Fibroblast of gingiva (primary cell): ENCODE measurements around the gene TBL3.
"Not testable (repeated sequence)": the region's sequence is repeated elsewhere in the genome, so short reads cannot be mapped to it uniquely, and the experiment has no call there.

Source experiments
- DNase-seq: peaks from one replicate; pipeline ENCODE4 v3.0.0-alpha.2; 2011; ENCODE audit warnings: low read depth

TBL3 gene

DNA sequence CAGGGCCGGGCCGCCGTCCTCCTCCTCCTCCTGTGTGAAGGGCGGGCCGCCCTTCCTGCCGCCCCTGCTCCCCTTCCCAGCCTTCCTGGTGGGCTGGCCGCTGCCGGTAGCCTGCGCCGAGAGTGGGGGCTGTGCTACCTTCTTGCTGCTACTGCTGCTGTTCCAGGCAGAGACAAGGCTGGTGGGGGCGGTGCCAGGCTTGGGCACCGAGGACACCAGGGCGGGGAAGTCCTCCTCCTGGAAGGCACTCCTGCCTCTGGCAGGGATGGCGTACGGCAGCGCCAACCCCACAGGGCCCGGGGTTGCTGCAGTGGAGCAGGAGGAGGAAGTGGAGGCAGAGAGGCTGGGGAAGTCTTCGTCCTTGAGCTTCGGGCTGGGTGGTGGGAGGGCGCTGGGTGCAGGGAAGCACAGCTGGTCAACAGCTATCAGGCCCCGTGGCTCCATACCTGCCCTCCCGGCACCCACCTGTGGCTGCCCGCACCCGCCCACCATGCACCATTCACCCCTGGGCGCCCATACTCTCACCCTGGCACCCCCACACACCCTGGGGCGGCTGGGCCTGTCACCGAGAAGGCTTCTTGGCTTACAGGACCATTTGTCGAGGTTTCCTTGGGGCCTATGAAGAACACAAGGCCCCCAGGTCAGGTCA is 28.1 kb downstream of the TBL3 start:
- DNase-seq, result no peak

DNA sequence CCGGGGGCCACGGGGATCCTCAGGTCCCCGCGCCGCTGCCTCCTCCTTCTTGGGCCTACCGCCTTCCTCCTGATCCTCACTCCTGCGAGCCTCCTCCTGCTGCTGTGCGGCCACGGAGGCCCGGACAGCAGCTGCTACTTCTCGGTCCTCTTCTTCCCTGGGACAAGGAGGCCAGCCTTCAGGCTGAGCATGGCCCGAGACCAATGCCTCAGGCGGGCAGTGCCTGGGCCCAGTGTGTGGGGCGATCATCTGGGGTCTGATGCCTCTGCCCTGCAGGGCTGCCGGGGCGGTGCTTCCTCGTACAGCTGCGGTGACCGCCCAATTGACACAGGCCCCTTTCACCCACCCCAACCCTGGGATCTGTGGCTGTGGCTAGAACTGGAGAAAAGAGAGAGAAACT is 29.2 kb downstream of the TBL3 start:
- no peak for DNase-seq

DNA sequence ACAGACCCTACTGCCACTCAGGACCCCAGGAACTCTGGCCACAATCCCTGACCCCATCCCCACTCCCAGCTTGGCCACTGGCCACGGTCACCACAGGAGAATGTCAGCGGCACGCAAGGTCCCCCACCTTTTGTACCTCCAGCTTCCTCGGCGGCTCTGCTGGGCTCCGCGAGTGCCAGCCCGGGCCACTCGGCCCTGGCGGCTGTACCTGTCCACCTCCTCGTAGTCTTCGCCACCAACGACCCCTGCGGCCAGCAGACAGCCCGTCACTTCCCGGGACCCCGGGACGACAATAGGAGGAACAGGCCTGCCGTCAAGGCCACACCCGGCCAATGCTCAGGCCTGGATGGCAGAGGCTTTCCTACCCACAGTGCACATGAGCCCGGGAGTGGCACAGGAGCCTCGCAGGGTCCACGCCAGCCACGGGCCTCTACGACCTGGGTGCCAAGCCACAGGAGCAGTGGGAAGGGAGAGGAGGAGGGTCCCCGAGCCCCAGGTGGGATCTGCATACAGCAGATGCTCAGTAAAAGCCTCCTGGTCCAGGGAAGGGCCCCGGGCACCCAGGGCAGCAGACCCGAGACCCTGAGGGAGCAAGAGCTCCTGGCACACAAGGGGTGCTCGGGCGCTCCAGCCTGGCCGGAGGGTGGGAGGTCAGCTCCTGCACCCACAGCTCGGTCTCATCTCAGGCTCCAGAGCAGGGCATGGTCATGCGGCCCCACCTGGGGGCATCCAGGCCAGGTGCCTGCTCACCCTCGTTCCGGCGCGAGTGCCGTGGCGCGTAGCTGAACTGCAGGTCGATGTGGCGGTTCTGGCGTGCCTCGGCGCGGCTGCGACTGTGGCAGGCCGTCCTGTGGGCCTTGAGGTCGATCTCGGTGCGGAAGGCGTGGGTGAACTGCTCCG is 29.9 kb downstream of the TBL3 start:
- DNase-seq, result no peak

DNA sequence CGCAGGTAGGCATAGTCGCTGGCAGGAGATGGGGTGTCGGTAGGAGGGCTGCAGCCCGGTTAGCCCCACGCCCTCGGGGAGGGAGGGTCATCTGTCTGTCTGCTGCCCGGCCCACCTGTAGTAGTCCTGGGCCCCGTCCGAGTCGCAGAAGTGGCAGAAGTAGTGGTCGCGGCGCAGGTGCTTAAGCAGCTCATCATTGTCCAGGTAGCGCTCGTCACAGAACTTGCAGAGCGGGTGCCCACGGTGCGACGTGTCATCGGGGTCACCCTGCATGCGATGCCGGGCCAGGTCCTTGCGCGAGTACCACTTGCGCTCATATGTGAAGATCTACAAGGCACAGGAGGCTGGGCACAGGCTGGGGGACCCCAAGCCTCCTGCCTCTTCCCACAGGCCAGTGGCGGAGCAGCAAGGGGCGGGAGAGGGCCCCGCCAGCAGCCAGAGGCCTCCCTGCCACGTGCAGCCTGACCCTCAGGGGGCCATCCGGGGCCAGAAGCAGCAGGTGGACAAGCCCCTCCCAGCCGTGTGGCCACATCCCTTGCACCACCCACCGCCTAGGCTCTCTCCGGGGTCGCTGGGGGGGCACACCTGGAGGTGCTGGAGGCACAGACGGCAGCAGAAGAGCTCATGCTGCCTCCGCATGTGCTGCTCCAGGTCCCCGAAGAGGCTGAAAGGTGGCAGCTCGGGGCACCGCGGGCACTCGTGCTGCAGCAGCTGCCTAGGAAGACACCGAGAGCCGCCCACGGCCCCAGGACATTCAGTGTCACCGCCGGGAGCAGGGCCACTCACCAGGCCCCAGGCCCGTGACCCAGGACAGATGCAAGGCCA is 30.8 kb downstream of the TBL3 start:
- DNase-seq, result no peak

DNA sequence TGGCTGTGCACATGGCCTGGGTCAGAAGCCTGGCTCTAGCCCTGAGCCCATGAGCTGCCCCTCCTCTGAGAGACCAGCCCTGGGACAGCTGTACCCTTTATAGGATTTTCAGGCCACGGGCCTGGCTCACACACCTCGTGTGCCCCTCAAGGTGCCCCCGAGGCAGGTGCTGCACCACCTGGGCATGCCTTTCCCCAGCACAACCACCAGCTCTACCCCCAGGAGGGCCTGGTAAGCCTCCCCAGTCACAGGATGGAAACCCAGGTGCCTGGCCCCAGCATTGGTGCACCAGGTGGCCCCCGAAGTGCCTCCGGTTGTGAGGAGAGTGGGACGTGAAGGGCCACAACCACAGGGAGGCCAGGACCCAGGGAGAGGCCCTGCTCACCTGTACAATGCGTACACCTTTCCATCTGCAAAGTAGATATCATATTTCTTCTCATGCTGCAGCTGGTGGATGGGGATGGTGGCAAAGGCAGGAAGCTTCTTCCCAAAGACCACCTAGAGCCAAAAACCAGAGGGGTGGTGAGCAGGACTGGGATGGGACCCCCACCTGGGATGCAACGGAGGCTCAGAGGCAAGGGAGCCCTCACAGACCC is 31.5 kb downstream of the TBL3 start:
- DNase-seq, result no peak

DNA sequence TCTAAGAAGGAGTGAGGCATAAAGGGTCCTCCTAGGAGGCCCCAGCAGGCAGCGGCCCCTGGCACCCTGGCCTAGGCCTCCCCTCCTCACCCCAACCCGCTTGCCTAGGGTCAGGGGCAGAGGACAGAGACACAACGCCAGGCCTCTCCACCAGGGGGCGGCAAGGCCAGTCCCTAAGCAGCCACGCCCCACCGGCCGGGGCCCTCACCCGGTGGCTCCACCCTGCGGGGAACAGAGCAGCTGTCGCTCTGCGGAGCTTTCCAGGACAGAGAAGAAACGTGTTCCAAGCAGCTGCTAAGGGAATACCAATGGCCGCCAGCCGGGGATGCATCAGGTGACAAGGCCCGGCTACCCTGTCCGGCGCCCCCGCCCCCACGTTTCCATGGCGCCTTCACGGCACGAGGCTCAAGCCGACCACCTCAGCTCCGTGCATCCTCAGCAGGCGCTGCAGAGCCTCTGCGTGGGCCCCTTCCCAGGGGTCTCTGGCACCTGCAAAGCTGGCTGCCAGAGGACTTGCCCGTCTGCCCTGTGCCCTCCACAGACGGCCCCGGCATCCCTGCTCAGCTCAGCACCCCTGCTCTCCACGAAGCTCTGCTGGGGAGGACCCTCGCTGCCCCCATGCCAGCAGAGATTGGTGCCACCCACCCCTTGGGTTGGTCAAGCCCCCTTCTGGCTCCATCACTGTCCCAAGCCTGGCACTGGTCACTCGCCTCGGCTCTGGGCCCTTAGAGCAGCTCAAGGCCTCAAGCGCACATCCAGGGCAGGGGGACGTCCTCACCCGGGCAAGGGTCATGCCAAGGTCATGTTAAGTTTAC is 32.2 kb downstream of the TBL3 start:
- peak; percentile 77 for DNase-seq

DNA sequence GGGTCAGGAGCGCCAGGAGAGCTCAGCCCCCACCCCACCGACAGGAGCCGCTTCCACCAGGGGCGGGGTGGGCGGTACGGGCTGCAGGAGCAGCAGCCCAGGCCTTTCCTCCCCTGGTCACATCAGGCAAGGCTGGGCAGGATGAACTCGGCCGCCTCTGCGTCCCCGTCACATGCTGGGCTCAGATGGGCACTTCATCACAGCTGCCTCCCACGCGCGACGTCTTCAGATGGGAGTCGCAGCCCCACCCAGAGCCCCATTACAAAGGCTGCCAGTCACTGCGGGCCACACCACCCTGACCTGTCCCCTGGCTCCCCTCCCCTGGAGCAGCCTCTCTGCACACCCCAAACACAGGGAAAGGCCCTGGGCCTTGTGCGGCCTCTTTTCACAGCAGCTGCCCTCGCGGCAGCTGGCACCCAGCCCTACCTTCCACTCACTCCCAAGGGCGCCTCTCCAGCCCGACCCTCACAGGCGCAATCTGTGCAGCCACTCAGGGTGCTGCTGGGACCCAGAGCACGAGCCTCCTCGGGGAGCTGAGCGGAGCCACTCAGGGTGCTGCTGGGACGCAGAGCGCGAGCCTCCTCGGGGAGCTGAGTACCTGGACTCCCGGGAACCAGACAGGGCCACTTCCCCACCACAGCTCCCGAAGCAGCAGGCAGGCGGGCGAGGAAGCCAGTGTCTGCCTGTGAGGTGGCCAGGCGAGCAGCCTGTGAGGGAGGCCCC is 33.1 kb downstream of the TBL3 start:
- no peak for DNase-seq

DNA sequence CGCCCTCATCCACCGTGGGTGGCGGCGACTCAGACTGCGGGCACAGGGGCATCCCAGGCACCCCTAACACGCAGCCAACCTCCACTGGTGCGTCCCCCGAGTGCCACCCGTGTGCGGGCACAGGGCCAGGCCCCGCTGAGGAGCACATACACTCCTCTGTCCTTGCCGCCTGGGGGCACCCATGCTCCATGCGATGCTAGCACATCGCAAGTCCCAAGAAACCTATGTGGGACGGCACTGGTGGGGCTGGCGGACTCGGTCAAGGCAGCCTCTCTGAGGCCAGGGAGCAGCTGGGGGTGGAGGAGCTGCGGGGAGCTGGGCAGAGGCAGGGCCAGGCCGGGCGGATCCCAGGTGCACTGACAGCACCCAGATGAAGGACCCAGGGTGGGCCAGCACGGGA is 33.8 kb downstream of the TBL3 start:
- DNase-seq, result no peak

DNA sequence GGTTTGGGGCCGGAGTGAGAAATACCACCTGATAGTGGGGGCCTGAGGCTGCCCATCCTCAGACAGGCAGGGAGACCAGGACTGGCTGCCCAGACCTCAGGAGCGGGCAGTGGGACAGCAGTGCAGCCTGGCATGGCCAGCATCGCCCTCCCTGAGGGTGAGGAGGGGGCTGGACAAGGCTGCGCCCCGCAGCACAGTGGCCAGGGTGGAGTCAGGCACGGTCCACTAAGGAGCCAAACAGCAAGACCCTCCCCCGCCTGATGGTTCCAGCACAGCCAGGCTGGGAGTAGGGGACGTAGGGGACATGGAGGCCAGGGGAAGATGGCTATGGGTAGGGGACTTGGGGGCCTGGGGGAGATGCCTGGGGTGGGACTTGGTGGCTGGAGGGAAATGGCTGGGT is 34.5 kb downstream of the TBL3 start:
- no peak for DNase-seq

DNA sequence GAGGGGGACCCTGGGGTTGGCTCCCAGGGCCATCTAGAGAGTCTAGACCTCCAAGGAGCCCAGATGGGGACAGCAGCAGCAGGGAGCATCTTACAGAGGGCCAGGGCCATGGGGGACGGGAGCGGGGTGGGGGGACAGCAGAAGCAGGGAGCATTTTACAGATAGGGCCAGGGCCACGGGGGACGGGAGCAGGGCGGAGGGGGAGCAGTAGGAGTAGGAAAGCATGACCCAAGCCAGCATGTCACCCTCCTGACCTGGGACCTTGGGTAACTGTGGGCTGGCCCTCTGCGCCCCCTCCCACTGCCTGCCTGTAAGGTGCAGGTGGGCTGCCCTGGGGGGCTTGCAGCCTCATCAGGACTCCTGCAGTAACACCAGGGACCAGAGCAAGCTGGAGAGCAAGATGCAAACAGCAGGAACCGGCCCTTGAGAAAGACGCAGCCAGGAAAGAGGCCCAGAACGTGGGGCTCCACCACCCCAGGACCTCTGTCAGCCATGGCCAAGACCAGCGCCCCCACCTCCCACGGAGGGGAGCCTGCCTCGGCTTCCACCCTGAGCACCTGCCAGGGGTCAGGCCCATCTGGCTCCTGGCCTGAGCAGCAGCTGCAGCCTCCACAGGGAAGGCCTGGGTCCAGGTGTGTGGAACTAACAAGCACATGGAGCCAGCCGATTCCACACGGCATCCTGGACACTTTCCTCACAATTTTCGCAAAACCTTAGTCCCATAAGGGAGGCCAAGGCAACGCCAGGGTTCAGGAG is 35.4 kb downstream of the TBL3 start:
- no peak for DNase-seq

DNA sequence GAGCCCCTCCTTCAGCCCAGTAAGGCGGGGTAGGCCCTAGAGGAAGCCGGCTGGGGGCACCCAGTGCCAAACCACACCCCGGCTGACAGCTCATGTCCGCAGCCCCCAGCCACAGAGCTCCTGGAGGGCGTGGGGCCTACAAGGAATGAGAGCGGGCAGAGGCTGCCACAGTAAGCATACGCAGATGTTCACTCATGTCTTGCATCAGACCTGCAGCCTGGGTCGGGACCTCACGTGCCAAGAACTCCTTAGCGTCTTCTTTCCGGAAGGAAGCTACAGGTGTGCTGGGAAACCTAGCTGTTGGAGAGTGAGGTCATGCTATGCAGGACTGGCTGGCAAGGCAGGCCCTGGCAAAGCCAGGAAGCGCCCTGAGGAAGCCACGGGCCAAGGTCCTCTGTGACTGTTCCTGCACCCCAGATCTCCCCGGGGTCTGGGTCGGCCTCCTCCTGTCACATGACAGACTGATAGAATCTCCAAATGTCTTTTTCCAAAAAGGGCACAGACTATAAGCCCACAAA is 36.2 kb downstream of the TBL3 start:
- peak; percentile 92 for DNase-seq

DNA sequence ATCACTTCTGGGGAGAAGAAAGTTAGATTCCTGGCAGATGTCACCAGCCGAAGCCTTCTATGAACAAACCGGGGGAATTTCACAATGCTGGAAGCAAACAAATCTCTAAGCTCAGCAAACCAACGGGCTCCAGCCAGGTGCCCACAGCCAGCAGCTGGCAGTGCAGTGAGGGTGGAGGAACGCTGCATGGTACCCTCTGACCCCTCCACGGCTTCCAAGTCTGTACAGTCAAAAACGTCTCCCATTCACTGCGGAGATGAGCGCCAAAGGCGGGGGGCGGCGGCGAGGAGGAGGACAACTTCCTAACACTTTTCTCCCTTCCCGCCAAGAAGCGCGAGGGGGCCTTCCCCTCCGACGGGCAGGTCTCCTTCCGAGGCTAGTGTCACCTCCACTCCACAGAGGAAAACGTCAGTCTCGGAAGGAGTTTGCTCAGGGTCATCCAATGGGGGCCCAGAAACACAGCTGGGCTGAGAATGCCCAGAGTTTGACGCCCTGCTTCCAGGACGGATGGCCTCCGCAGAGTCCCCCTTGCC is 36.8 kb downstream of the TBL3 start:
- peak; percentile 72 for DNase-seq

DNA sequence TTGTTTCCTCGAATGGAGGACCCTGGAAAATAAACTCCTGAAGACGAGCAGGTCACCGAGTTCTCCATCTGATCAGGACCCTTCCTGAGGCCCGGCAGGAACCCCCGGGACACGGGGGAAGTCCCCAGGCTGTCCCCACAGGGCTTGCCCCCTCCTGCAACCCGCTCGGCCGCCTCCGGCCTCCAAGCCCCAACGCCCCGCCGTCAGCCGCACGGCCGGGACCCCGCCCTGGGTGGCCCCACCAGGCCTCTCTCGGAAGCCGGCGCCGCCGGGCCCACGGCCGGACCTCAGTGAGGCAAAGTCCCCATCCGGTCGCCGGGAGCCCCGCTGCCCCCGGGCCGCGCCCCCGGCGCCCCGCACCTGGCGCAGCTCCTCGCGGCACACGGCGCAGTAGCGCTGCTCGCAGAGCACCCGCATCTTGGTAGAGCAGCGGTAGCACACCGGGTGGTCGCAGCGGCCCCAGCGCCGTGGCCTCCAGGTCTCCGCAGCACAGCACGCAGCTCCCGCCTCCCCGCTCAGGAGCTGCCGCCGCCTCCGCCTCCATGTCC is 37.4 kb downstream of the TBL3 start:
- no peak for DNase-seq

DNA sequence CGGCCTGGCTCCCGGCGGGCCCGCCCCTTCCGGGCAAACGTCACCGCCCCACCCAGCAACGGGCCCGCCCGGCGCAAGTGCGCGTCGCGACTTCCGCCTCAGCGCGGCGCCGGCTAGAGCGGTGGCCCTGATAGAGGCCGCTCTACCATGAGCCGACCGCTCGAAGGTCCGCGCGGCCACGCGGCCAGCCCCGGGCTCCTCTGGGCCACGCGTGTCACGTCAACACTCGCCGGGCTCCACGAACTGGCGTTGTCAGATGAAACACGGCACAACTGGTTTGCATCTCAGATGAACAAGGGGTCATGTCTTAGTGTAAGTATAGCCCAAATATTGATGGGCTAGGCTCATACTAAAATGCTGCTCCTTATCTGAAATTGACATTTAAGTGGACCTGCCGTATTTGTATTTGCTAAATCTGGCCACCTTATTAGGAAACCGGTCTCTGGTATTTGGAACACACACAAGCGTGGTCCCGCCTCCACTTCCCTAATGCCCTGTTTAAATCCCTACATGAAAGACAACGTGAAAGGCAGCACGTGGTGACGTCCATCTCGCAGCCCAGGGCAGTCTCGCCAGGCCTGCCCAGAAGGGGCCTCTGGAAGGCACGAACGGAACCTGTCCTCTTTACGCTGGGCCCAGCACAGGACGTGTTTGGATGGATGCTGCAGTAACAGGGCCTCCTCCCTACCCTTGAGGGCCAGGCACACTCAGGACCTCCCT is 38.1 kb downstream of the TBL3 start, which contains the start of gene ZNF598:
ZNF598 (minus strand) TSS at position 31 of the 720 bp plus-strand sequence.
- DNase-seq, result peak; percentile 92

DNA sequence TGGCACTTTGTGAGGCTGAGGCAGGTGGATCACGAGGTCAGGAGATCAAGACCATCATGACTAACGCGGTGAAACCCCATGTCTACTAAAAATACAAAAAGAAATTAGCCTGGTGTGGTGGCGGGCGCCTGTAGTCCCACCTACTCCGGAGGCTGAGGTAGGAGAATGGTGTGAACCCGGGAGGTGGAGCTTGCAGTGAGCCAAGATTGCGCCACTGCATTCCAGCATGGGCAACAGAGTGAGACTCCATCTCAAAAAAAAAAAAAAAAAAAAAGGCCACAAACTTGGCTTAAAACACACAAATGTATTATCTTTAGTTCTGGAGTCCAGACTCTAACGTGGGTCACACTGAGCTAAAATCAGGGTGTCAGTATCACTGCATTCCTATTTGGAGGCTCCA is 39.9 kb downstream of the TBL3 start:
- not testable (repeated sequence) for DNase-seq

DNA sequence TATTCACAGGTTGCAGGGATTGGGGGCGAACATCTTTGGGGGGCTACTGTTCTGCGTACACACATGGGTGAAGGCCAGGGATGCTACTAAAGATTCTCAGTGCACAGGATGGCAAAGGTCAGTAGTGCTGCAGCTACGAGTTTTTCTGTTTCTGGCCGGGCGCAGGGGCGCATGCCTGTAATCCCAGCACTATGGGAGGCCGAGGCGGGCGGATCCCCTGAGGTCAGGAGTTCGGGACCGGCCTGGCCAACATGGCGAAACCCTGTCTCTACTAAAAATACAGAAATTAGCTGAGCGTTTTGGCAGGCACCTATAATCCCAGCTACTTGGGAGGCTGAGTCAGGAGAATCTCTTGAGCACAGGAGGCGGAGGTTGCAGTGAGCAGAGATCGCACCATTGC is 41.7 kb downstream of the TBL3 start:
- DNase-seq, result no peak

DNA sequence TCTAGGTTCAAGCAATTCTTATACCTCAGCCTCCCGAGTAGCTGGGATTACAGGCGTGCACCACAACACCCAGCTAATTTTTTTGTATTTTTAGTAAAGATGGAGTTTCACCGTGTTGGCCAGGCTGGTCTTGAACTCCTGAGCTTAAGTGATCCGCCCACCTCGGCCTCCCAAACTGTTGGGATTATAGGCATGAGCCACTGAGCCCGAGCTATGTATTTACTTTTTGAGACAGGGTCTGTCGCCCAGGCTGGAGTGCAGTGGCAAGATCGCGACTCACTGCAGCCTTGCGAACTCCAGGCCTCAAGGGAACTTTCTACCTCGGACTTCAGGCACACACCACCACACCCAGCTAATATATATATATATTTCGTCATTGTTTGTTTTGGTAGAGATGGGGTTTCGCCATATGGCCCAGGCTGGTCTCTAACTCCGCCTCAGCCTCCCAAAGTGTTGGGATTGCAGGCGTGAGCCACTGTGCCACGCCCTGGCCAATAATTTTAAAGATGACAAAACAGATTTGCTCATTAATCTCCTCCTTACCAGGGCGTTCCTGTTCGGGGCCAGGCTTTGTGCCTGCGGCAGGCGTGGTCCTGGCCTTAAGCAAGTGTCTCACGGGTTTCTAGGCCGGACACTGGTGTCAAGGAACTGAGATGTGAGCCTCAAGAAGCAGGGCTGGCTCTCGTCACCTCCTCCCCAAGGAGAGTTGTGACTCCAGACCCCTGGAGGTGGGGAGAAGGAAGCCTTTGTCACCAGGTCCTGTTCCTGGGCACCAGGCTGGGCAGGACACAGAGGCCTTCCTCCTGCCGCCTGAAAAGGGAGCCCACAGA is 43.5 kb downstream of the TBL3 start:
- peak; percentile 76 for DNase-seq

DNA sequence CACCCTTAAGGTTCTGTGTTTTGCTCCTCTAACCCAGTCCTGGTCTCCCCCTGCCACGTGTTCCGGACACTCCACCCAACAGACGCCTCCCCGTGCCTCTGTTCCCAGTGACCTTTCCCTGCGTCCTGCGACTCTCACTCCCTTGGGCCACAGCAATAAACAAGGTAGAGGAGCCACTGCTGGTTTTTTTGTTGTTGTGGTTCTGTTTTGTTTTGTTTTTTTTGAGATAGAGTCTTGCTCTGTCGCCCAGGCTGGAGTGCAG is 44.0 kb downstream of the TBL3 start:
- no peak for DNase-seq
